ENCODE measurements around the gene B4GAT1. TPM values are rescaled to one million over a fixed set of nuclear protein-coding genes. Genes with fewer than 3 reads are reported as not detected.

The B4GAT1 gene
- total and polyA plus RNA-seq, 2 of the 13 experiments (the other 11 are each of a cell fraction or from before 2014, with no cell fraction given) = 40.4 to 109 TPM

DNA sequence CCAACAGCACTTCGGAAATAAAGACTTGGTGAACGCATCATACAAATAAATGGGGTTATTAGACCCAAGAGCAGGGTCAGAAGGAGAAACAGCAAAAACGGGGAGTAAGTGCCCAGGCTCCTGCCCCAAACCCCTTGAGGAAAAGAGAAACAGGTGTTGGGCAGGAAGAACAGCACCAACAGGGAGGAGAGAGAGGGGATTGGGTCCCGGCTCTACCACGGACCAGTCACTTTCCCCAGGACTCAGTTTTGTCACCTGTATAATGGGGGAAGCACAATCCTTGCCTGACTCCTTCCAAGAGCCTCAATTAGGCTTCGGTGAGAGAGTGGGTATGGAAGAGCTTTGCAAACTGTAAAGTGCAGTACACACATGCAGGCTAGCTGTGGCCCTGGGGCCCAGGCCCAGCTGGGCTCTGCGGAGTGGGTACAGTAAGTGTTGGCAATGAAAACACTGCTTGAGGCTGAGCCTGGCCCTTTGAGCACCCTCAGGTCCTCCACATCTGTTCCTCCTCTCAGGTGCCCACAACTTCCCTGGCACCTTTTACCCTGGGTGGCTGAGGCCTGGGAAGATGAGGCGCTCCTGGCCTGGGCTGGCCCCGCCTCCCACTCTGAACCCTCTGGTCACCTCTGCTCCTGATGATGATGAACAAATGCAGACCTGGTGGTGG, 15.2 kb upstream of the B4GAT1 start:
- TF ChIP-seq NONO (IDR thresholded peaks at IDR 0.05) (no peak), NONO (CRISPR knock-in tag; conservative IDR thresholded peaks at IDR 0.05) (no peak), HNRNPLL (IDR thresholded peaks at IDR 0.05; ENCODE audit: low read depth, low read length, poor library complexity, severe bottlenecking) (no peak), ZMAT3 (CRISPR knock-in tag; conservative IDR thresholded peaks at IDR 0.05) (no peak), CBX2 (IDR thresholded peaks at IDR 0.05; ENCODE audit: low read depth, low read length) (no peak), CBX2 (CRISPR knock-in tag; IDR thresholded peaks at IDR 0.05; ENCODE audit: low read depth) (no peak), STAG1 (CRISPR knock-in tag; IDR thresholded peaks at IDR 0.05) (no peak), CHD4 (IDR thresholded peaks at IDR 0.05; ENCODE audit: borderline replicate concordance, low read length) (peak; percentile 37; the same call in 1 of the 2 replicates), ZNF883 (CRISPR knock-in tag; IDR thresholded peaks at IDR 0.05; ENCODE audit: not compliant biosample characterization) (no peak), RELA (CRISPR knock-in tag; IDR thresholded peaks at IDR 0.05) (no peak), CHCHD3 (CRISPR knock-in tag; IDR thresholded peaks at IDR 0.05) (no peak), ZNF207 (IDR thresholded peaks at IDR 0.05; ENCODE audit: borderline replicate concordance) (no peak), CREB1 (IDR thresholded peaks at IDR 0.05) (no peak), CREB1 (CRISPR knock-in tag; IDR thresholded peaks at IDR 0.05) (no peak), AGO2 (optimal IDR thresholded peaks at IDR 0.05; ENCODE audit: low read depth, low read length) (peak; percentile 63), NR2C2 (CRISPR knock-in tag; IDR thresholded peaks at IDR 0.05; ENCODE audit: borderline replicate concordance) (no peak), ZMYM3 (CRISPR knock-in tag; IDR thresholded peaks at IDR 0.05) (0 out of 2 replicates have a peak, but pooled peaks have one; percentile 40), ZNF629 (CRISPR knock-in tag; conservative IDR thresholded peaks at IDR 0.05) (peak; percentile 79), ZNF160 (CRISPR knock-in tag; IDR thresholded peaks at IDR 0.05) (no peak), ZNF274 (CRISPR knock-in tag; IDR thresholded peaks at IDR 0.05) (no peak)
- TF ChIP-seq, protein P1, sequence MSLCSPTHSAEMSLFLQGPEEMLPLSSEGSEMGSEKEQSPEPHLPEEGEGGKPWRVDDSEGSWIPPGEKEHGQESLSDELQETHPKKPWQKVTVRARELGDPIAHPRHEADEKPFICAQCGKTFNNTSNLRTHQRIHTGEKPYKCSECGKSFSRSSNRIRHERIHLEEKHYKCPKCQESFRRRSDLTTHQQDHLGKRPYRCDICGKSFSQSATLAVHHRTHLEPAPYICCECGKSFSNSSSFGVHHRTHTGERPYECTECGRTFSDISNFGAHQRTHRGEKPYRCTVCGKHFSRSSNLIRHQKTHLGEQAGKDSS (CRISPR knock-in tag; IDR thresholded peaks at IDR 0.05; ENCODE audit: borderline replicate concordance, low read depth) = no peak
- TF ChIP-seq, protein P2, sequence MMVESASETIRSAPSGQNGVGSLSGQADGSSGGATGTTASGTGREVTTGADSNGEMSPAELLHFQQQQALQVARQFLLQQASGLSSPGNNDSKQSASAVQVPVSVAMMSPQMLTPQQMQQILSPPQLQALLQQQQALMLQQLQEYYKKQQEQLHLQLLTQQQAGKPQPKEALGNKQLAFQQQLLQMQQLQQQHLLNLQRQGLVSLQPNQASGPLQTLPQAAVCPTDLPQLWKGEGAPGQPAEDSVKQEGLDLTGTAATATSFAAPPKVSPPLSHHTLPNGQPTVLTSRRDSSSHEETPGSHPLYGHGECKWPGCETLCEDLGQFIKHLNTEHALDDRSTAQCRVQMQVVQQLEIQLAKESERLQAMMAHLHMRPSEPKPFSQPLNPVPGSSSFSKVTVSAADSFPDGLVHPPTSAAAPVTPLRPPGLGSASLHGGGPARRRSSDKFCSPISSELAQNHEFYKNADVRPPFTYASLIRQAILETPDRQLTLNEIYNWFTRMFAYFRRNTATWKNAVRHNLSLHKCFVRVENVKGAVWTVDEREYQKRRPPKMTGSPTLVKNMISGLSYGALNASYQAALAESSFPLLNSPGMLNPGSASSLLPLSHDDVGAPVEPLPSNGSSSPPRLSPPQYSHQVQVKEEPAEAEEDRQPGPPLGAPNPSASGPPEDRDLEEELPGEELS (CRISPR knock-in tag; IDR thresholded peaks at IDR 0.05) = no peak
- Histone ChIP-seq H3K4me2 (ENCODE audit: low read depth, low read length) (no peak overlapping the region), H3K4me3 (replicated peaks in 1 of 3; ENCODE audit: insufficient read depth in 1 of 3, low read depth in 2 of 3, low read length in 3 of 3) (no peak overlapping the region), H3K4me1 (ENCODE audit: insufficient read depth, low read length) (peaks cover 34% of the 10 kb centered on the region), H3K79me2 (ENCODE audit: insufficient read depth, low read length) (no peaks in the 10 kb centered on the region), H3K9ac (ENCODE audit: insufficient read depth, low read depth, low read length) (no peak overlapping the region), H4K20me1 (ENCODE audit: insufficient read depth, low read length) (no peaks in the 10 kb centered on the region), H3K27me3 (ENCODE audit: control insufficient read depth in 1 of 2, insufficient read depth in 2 of 2, low read length in 2 of 2) (no peaks in the 10 kb centered on the region), H2AFZ (ENCODE audit: low read length) (no peak overlapping the region), H3K9me3 (ENCODE audit: low read length) (no peaks in the 10 kb centered on the region), H3K27ac (ENCODE audit: extremely low read length, insufficient read depth, low read length) (no peak overlapping the region), H3K36me3 (replicated peaks in 1 of 2; ENCODE audit: control insufficient read depth in 1 of 2, insufficient read depth in 2 of 2, low read length in 2 of 2) (peaks cover 10 to 24% of the 10 kb centered on the region in 2 experiments; a peak in 4 of 5 replicates)
- DNase-seq (ENCODE audit: low spot score) (no peak), FAIRE-seq (no peak), ATAC-seq (no peak)
- BruUV-seq (replicated peaks) = no TSS peak
- POLR2A ChIA-PET = interaction anchor here (2.0 kb wide), 1 partner anchor 11 kb away, joined by 5 read pairs; no protein-coding TSS in a partner anchor
- intact Hi-C loops (cut with micrococcal nuclease; ENCODE audit: unreplicated experiment) (no loop called here), in situ Hi-C loops (cut with HindIII; ENCODE audit: extremely low pct_ligation_motif_present, low pct_unique_long_range_greater_than_20kb) (no loop called here)
- CTCF ChIA-PET (ENCODE audit: low intra/inter-chr PET ratio, low total read pairs) = no interaction called here
- 88% methylated on average over 9 of the region's 9 CpGs for WGBS (ENCODE audit: low lambda C conversion rate)
